Measurements from ENCODE around the gene ERBB4.

GRCh38 chr2:211879323-211879722 lies 659.3 kb downstream of the ERBB4 start:
- TF ChIP-seq CTCF (conservative IDR thresholded peaks at IDR 0.05; ENCODE audit: low read length), result peak; percentile 77
- no peak for TF ChIP-seq EZH2phosphoT487 (IDR thresholded peaks at IDR 0.05; ENCODE audit: borderline replicate concordance)
